ENCODE results near the gene PRCD.

DNA sequence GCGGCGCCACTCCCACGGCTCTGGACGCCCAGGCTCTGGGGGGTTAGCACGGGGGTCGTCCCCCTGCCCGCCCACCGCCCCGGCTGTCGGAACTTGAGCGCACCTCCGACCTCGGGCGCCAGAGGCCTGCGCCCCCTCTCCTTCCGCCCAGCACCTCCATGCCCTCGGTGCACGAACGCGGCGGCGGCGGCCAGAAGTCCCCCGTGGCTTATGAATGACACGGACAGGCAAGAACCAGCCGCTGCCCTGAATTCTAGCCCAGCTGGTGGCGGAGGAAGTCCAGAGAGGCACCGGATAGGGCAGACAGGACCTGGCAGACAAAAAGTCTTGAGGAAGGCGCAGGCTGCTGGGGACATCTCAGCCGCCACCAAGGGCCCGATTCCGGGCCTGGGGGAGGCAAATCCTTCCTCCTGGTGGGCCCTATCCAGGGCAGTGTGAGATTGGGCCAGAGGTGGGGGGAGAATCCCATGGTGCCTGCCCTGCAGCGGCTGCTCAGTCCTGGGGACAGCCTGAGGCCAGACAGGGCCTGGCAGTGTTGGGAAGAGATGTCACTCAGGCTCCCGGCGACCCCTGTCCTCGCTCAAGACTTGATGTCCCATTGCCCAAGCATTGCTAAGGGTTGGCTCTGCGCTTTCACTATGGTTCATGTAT lies 1.4 kb upstream of the PRCD start:
- TF ChIP-seq, protein P1, sequence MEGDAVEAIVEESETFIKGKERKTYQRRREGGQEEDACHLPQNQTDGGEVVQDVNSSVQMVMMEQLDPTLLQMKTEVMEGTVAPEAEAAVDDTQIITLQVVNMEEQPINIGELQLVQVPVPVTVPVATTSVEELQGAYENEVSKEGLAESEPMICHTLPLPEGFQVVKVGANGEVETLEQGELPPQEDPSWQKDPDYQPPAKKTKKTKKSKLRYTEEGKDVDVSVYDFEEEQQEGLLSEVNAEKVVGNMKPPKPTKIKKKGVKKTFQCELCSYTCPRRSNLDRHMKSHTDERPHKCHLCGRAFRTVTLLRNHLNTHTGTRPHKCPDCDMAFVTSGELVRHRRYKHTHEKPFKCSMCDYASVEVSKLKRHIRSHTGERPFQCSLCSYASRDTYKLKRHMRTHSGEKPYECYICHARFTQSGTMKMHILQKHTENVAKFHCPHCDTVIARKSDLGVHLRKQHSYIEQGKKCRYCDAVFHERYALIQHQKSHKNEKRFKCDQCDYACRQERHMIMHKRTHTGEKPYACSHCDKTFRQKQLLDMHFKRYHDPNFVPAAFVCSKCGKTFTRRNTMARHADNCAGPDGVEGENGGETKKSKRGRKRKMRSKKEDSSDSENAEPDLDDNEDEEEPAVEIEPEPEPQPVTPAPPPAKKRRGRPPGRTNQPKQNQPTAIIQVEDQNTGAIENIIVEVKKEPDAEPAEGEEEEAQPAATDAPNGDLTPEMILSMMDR (optimal IDR thresholded peaks at IDR 0.05 in 1 of 3, IDR thresholded peaks at IDR 0.05 in 1 of 3, conservative IDR thresholded peaks at IDR 0.05 in 1 of 3; ENCODE audit: extremely low read depth in 1 of 3, insufficient read depth in 2 of 3, low read length in 3 of 3): no peak
- TF ChIP-seq EZH2 (IDR thresholded peaks at IDR 0.05; ENCODE audit: low read length): no peak

Data from keratinocyte (primary cell).